ENCODE measurements around the gene TFB1M. TPM values are rescaled to one million over a fixed set of nuclear protein-coding genes. Genes with fewer than 3 reads are reported as not detected.
"Not testable (repeated sequence)": the region's sequence is repeated elsewhere in the genome, so short reads cannot be mapped to it uniquely, and the experiment has no call there.

Gene TFB1M
- total RNA-seq, 2 experiments from 2014 or later, result 45.1 to 48.5 TPM

DNA sequence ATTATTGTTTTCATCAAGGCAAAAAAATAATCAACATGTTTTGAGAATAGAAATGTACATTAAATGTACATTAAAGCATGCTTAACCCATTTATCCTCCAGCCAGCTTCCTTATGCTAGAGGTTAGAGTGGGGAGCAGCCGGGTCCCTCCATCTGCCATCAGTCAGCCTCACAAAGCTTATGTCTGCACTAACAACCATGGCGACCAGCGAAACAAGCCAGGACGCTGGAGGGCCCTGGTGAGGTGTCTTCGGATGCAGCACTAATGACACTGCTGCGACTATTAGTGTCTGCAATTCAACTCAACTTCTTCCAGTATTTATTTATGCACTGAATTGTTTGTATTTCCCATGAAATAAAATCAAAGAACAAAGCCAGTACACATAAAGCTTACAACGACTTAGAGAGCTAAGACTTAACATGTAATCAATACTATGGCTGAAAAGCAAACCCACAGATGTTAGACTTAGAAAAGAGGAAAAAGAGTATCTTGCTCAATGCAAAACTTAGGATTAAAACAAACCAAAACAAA lies 43.7 kb downstream of the TFB1M start:
- H3K27me3 Mint-ChIP-seq, result no peaks in the 10 kb centered on the region
- peaks cover 9% of the 10 kb centered on the region for H3K4me1 Mint-ChIP-seq (ENCODE audit: low read depth)
- no peak for DNase-seq
- no peaks in the 10 kb centered on the region for H3K9me3 Mint-ChIP-seq
- intact Hi-C loops (cut with micrococcal nuclease), result no loop called here
- ChIA-PET POLR2A (no interaction called here), CTCF (interaction anchor here (1.4 to 1.9 kb wide), 4 partner anchors 9 to 343 kb away, joined by 4 to 6 read pairs (median 5); no protein-coding TSS in a partner anchor)
- H3K4me3 Mint-ChIP-seq, result no peak overlapping the region
- H3K36me3 Mint-ChIP-seq, result peaks cover 17% of the 10 kb centered on the region
- H3K27ac Mint-ChIP-seq, result no peak overlapping the region

DNA sequence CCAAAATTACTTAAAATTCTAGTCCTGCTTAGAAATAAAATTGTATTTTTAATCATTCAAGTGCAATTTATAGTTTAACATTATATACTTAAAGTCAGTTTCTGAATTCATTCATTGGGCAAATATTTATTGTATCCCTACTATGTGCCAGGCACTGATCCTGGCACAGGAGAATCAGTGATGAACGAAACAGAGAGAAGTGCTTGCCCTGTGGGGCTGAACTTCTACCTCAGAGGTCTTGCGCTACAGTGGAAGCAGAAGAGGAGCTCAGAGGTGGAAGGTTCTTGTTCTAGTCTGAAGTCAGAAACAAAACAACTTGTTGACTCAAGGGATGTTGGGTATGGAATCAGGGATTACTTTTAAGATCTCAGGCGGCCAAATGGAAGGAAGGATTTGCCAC lies 44.5 kb downstream of the TFB1M start:
- ChIA-PET CTCF (interaction anchor here (1.4 to 2.7 kb wide), 5 partner anchors 10 to 342 kb away, joined by 4 to 11 read pairs (median 6); no protein-coding TSS in a partner anchor), POLR2A (no interaction called here)
- H3K27me3 Mint-ChIP-seq, result no peaks in the 10 kb centered on the region
- no peak overlapping the region for H3K27ac Mint-ChIP-seq
- peaks cover 17% of the 10 kb centered on the region for H3K36me3 Mint-ChIP-seq
- no peaks in the 10 kb centered on the region for H3K9me3 Mint-ChIP-seq
- intact Hi-C loops (cut with micrococcal nuclease), result no loop called here
- peaks cover 9% of the 10 kb centered on the region for H3K4me1 Mint-ChIP-seq (ENCODE audit: low read depth)
- no peak for DNase-seq
- H3K4me3 Mint-ChIP-seq, result no peak overlapping the region

DNA sequence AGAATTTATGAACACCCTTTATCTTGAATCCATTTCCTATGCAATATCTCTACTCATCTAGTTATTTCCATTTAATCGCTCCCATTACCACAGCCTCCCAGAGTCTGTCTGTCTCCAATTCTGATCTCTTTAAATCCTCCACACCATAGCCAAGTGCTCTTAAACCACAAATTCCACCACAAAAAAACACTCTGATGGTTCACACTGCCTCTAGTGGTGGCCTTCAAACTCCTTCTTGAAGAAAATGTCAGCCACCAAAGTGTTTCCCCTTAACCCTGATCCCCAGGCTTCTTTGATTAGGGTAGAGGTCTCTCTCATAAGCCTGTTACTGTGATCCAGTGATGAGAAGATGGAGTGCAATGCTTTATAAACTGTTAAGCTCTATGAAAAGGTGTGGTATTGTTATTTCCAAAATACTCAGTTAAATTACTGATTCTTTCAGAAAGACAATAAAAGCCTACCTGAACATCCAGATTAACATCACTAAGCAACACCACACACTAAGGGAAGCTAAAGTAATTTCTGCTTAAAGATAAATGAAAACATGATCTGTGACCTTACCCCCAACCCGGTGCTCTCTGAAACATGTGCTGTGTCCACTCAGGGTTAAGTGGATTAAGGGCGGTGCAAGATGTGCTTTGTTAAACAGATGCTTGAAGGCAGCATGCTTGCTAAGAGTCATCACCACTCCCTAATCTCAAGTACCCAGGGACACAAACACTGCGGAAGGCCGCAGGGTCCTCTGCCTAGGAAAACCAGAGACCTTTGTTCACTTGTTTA lies 46.0 kb downstream of the TFB1M start:
- H3K27me3 Mint-ChIP-seq; H3K27ac Mint-ChIP-seq; DNase-seq; POLR2A ChIA-PET; H3K4me1 Mint-ChIP-seq (ENCODE audit: low read depth); H3K4me3 Mint-ChIP-seq; H3K9me3 Mint-ChIP-seq: not testable (repeated sequence)
- H3K36me3 Mint-ChIP-seq, result peaks cover 14% of the 10 kb centered on the region
- intact Hi-C loops (cut with micrococcal nuclease), result loop anchor here (1.0 kb wide), 1 partner anchor 91 kb away; no protein-coding TSS in a partner anchor
- CTCF ChIA-PET, result interaction anchor here (0.6 to 2.7 kb wide), 9 partner anchors 9 to 608 kb away, joined by 3 to 11 read pairs (median 3); no protein-coding TSS in a partner anchor

DNA sequence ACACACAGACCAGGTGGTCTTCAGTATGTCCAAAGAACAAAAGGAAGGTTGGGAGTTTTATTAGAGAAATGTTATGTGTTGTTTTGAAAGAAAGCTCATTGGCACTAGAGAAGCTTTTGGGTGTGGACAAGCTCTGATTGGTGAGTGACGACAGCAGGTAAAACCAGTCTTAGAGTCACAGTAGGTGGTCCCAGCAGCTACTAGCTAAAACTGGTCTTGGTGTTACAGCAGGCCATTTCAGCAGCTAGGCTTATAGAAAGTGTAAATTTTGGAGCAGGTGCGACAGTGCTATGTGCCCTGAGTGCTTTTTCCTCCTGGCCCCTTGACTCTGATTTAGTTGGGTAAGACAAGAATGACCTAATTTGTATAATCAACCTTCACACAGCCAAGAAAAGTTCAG lies 46.9 kb downstream of the TFB1M start:
- no peaks in the 10 kb centered on the region for H3K27me3 Mint-ChIP-seq
- ChIA-PET POLR2A (no interaction called here), CTCF (interaction anchor here (0.7 to 2.7 kb wide), 8 partner anchors 8 to 340 kb away, joined by 3 to 11 read pairs (median 5); no protein-coding TSS in a partner anchor)
- no peak overlapping the region for H3K4me3 Mint-ChIP-seq
- H3K9me3 Mint-ChIP-seq, result no peaks in the 10 kb centered on the region
- H3K27ac Mint-ChIP-seq, result no peak overlapping the region
- peaks cover 11% of the 10 kb centered on the region for H3K36me3 Mint-ChIP-seq
- H3K4me1 Mint-ChIP-seq (ENCODE audit: low read depth), result peaks cover 6% of the 10 kb centered on the region
- intact Hi-C loops (cut with micrococcal nuclease), result no loop called here
- DNase-seq, result no peak

- intact Hi-C loops (cut with micrococcal nuclease), result no loop called here
- H3K9me3 Mint-ChIP-seq, result no peaks in the 10 kb centered on the region
- DNase-seq, result no peak
- H3K4me1 Mint-ChIP-seq (ENCODE audit: low read depth), result peaks cover 12% of the 10 kb centered on the region
- H3K4me3 Mint-ChIP-seq, result no peak overlapping the region
- H3K27me3 Mint-ChIP-seq, result no peaks in the 10 kb centered on the region
- H3K36me3 Mint-ChIP-seq, result peaks cover 11% of the 10 kb centered on the region
- H3K27ac Mint-ChIP-seq, result no peak overlapping the region
- ChIA-PET POLR2A (no interaction called here), CTCF (interaction anchor here (0.5 to 2.0 kb wide), 4 partner anchors 16 to 248 kb away, joined by 3 to 6 read pairs (median 4); no protein-coding TSS in a partner anchor)
These were observed 48.3 kb downstream of the TFB1M start for GRCh38 chr6:155265843-155266535.

- Mint-ChIP-seq H3K9me3 (no peaks in the 10 kb centered on the region), H3K36me3 (peaks cover 13% of the 10 kb centered on the region), H3K4me1 (ENCODE audit: low read depth) (peaks cover 20% of the 10 kb centered on the region), H3K4me3 (no peak overlapping the region), H3K27ac (no peak overlapping the region), H3K27me3 (no peaks in the 10 kb centered on the region)
- intact Hi-C loops (cut with micrococcal nuclease), result no loop called here
- CTCF ChIA-PET, result interaction anchor here (0.9 kb wide), 1 partner anchor 17 kb away, joined by 3 read pairs; no protein-coding TSS in a partner anchor
- DNase-seq, result no peak
- POLR2A ChIA-PET, result no interaction called here
These were observed 49.5 kb downstream of the TFB1M start for GRCh38 chr6:155264693-155265320.

GRCh38 chr6:155263373-155264063 lies 50.8 kb downstream of the TFB1M start, which contains the start of gene CLDN20:
Gene CLDN20 (plus strand): TSS chr6:155264013. CDS start chr6:155275720, 11,707 bp downstream.
- Mint-ChIP-seq H3K4me3 (no peak within 1 kb of the TSS), H3K27ac (no peak within 1 kb of the TSS), H3K27me3 (no peaks in the 10 kb centered on the region), H3K9me3 (no peaks in the 10 kb centered on the region), H3K4me1 (ENCODE audit: low read depth) (peaks cover 20% of the 10 kb centered on the region), H3K36me3 (peaks cover 13% of the 10 kb centered on the region)
- CTCF ChIA-PET, result no interaction called here
- POLR2A ChIA-PET, result no interaction called here
- DNase-seq, result no peak
- intact Hi-C loops (cut with micrococcal nuclease), result no loop called here

DNA sequence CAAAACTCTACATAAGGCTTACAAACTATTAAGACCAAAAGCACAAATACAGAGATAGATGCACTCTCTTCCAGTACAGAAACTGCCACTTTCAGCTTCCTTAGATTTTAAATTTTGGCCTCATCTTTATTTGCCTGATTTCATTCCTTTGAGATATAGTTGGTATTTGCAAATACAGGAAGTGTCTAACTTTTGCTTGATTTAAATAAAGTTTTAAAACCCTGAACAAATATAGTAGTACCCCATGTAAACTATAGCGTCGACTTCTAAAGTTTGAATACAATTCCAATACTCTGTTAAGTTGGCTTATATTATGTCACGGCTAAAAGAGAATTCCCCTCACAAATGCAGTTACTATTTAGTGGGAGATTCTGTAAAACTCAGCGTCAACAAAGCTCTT lies 51.6 kb downstream of the TFB1M start:
- Mint-ChIP-seq H3K4me1 (ENCODE audit: low read depth) (peaks cover 14% of the 10 kb centered on the region), H3K36me3 (peaks cover 12% of the 10 kb centered on the region), H3K27ac (no peak overlapping the region), H3K9me3 (no peaks in the 10 kb centered on the region), H3K4me3 (no peak overlapping the region), H3K27me3 (no peaks in the 10 kb centered on the region)
- ChIA-PET CTCF (no interaction called here), POLR2A (no interaction called here)
- intact Hi-C loops (cut with micrococcal nuclease), result no loop called here
- no peak for DNase-seq

- H3K27ac Mint-ChIP-seq, result no peak overlapping the region
- no peak overlapping the region for H3K4me3 Mint-ChIP-seq
- intact Hi-C loops (cut with micrococcal nuclease), result no loop called here
- peaks cover 14% of the 10 kb centered on the region for H3K4me1 Mint-ChIP-seq (ENCODE audit: low read depth)
- H3K27me3 Mint-ChIP-seq, result no peaks in the 10 kb centered on the region
- H3K9me3 Mint-ChIP-seq, result no peaks in the 10 kb centered on the region
- peak; percentile 18 for DNase-seq
- peaks cover 14% of the 10 kb centered on the region for H3K36me3 Mint-ChIP-seq
- POLR2A ChIA-PET, result interaction anchor here (1.0 kb wide), 1 partner anchor 10 kb away, joined by 3 read pairs; no protein-coding TSS in a partner anchor
- CTCF ChIA-PET, result interaction anchor here (1.7 kb wide), 1 partner anchor 84 kb away, joined by 4 read pairs; no protein-coding TSS in a partner anchor
These were observed 53.0 kb downstream of the TFB1M start for GRCh38 chr6:155261111-155261900.

GRCh38 chr6:155260686-155261085 lies 53.6 kb downstream of the TFB1M start:
- ChIA-PET POLR2A (no interaction called here), CTCF (interaction anchor here (0.7 to 1.7 kb wide), 2 partner anchors 84 to 85 kb away, joined by 3 to 4 read pairs; no protein-coding TSS in a partner anchor)
- Mint-ChIP-seq H3K4me1 (ENCODE audit: low read depth) (peaks cover 14% of the 10 kb centered on the region), H3K36me3 (peaks cover 14% of the 10 kb centered on the region), H3K4me3 (no peak overlapping the region), H3K27ac (no peak overlapping the region), H3K9me3 (no peaks in the 10 kb centered on the region), H3K27me3 (no peaks in the 10 kb centered on the region)
- intact Hi-C loops (cut with micrococcal nuclease), result no loop called here
- DNase-seq, result no peak

DNA sequence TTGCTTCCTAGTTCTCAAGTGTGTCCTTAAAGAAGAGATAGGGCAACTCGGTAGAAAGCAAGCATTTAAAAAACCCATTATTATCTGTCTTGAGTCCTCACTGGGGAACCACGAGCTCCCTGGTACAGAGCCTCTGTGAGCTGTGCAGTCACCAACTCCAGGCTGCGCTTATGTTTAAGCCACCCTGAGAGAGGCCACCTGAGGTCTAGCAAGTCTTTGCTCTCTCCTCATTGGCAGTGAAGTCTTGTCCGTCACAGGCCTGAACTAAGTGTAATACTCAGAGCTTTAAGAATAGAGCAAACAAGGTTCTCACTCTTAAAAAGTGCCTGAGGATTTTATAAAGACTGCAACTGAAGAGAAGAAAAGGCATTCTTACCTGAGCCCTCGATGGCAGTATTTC lies 54.4 kb downstream of the TFB1M start:
- peaks cover 14% of the 10 kb centered on the region for H3K4me1 Mint-ChIP-seq (ENCODE audit: low read depth)
- ChIA-PET POLR2A (no interaction called here), CTCF (interaction anchor here (0.6 to 2.3 kb wide), 6 partner anchors 8 to 281 kb away, joined by 3 to 9 read pairs (median 3); no protein-coding TSS in a partner anchor)

More for the DNA sequence above, 54.4 kb downstream of the TFB1M start:
- no peak overlapping the region for H3K27ac Mint-ChIP-seq
- H3K27me3 Mint-ChIP-seq, result no peaks in the 10 kb centered on the region
- H3K9me3 Mint-ChIP-seq, result no peaks in the 10 kb centered on the region
- peaks cover 19% of the 10 kb centered on the region for H3K36me3 Mint-ChIP-seq
- intact Hi-C loops (cut with micrococcal nuclease), result no loop called here
- H3K4me3 Mint-ChIP-seq, result no peak overlapping the region
- DNase-seq, result no peak

All from activated CD4-positive, alpha-beta memory T cell treated with anti-CD3 and anti-CD28 coated beads for 36 hours (primary cell).